GM19468 (cell line): ENCODE results near the gene MS4A4E.
"Not testable (repeated sequence)": the region's sequence is repeated elsewhere in the genome, so short reads cannot be mapped to it uniquely, and the experiment has no call there.

Source experiments
- ATAC-seq: cut with Tn5 transposase; IDR thresholded peaks from one replicate; pipeline ENCODE4 v1.9.1; 2021; ENCODE audit warnings: mild to moderate bottlenecking, moderate library complexity, moderate number of reproducible peaks; ENCODE audit not compliant: unreplicated experiment; ENCODE audit errors: extremely low read depth

MS4A4E gene

DNA sequence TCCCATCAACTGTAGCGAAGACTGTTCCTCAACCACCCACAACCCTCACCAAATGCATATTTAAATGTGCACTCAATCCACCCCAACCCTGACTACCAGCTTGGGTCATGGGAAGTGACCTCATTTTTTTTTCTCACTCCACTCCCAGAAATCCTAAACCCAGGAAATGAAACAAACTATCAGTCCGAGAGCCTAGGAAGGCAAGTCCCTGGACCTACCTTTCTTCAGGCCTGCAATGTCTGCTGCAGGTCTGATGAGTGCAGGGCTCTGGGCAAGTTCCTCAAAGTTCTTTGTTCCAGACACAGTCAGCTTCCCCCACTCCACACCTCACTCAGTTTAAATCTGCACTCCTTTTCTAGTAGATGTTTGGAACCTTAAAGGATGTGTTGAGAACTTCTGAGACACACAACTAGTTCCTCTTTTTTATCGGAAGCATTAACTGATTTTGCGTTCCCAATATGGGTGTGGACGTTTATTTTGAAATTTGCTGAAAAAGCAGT lies at the start of gene MS4A4E:
Gene MS4A4E (minus strand): TSS at position 398 of the 500 bp plus-strand sequence. CDS start 13,082 bp downstream, outside the sequence.
- no peak for ATAC-seq

DNA sequence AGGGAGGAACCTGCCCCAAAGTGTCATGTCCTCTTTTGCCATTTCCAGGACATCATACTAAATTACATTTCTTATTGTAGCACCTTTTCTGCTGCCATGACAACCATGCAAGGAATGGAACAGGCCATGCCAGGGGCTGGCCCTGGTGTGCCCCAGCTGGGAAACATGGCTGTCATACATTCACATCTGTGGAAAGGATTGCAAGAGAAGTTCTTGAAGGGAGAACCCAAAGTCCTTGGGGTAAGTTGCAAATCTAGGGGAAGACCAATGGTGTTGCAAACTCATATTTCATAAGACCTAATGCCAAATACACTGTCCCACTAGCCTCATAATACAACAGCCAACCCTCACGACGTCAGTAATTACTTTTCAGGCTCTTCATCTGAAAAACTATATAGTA lies 49.2 kb upstream of the MS4A4E start:
- no peak for ATAC-seq

GRCh38 chr11:60288531-60288930 lies 45.6 kb upstream of the MS4A4E start:
- ATAC-seq, result no peak

GRCh38 chr11:60285411-60286126 lies 42.6 kb upstream of the MS4A4E start:
- not testable (repeated sequence) for ATAC-seq

GRCh38 chr11:60282286-60282685 lies 39.3 kb upstream of the MS4A4E start:
- no peak for ATAC-seq

DNA sequence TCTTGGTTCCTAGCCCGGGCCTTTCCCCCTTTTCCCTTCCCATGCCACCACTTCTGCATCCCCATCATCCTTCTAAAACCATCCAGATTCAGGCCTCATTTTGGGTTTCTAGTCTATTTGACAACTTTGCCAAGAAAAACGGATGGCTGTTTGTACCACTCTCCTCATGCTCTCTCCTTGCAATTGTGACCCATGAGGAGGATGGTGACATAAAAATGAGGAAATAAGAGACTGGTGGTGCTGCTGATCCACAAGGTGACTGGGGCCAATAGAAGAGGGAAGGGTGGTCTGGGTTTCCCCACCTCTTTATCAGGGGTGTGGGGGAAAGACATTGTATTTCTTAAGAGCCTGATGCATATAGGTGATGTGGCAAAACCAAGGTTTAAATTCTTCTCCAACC lies 38.5 kb upstream of the MS4A4E start:
- ATAC-seq, result no peak

DNA sequence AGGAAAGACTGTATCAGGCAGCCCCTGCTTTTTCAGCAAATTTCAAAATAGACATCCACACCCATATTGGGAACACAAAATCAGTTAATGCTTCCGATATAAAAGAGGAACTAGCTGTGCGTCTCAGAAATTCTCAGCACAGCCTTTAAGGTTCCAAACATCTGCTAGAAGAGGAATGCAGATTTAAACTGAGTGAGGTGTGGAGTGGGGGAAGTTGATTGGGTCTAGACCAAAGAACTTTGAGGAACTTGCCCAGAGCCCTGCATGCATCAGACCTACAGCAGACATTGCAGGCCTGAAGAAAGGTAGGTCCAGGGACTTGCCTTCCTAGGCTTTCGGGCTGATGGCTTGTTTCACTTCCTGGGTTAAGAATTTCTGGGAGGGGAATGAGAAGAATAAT lies 37.5 kb upstream of the MS4A4E start, which contains the start of gene MS4A4A:
Gene MS4A4A (plus strand): TSS at position 255 of the 400 bp plus-strand sequence. CDS start 10 bp downstream, at position 265.
- no peak for ATAC-seq

- no peak for ATAC-seq
These were observed 31.5 kb upstream of the MS4A4E start for GRCh38 chr11:60274416-60274815.

GRCh38 chr11:60265373-60266214 lies 22.7 kb upstream of the MS4A4E start:
- no peak for ATAC-seq

GRCh38 chr11:60264644-60265043 lies 21.7 kb upstream of the MS4A4E start:
- no peak for ATAC-seq

DNA sequence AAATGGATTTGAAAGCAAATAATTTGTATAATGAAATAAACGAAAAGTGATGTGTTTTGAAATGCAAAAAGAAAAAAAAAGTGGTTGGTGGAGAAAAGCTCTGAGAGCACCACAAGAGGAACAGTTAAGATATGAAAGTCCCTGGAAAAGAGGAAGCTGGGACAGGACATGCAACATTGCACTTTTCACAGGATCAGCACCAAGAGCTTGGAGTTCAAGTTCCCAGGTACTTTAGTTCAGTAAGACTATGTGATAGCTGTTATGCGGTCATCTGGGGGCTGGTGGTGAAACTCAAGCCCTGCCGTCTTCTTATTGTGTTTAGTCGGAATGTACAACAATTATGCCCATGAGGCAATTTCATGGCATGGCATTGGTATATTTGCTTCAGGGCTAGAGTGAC lies 20.5 kb upstream of the MS4A4E start:
- no peak for ATAC-seq

DNA sequence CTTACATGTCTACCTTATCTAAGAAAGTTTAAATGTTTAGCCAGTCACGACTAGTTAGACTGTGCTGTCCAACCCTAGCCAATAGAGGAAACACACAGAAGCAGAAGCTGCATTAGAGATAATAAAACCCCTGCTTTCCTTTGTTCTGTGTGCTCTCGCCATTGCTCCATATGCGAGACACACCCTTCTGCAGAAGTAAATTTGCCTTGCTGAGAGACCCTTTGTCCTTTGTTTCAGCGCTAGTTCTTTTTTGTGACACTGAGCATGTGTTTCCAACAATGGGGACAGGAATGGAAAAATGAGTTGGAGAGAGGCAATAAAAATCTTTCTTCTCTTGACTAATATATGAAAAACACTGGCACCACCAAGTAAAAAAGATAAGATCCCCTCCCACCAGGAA lies 18.1 kb upstream of the MS4A4E start:
- no peak for ATAC-seq

- ATAC-seq, result no peak
These were observed 15.2 kb upstream of the MS4A4E start for GRCh38 chr11:60257956-60258722.

- no peak for ATAC-seq
These were observed 9.5 kb upstream of the MS4A4E start for GRCh38 chr11:60252213-60253108.

DNA sequence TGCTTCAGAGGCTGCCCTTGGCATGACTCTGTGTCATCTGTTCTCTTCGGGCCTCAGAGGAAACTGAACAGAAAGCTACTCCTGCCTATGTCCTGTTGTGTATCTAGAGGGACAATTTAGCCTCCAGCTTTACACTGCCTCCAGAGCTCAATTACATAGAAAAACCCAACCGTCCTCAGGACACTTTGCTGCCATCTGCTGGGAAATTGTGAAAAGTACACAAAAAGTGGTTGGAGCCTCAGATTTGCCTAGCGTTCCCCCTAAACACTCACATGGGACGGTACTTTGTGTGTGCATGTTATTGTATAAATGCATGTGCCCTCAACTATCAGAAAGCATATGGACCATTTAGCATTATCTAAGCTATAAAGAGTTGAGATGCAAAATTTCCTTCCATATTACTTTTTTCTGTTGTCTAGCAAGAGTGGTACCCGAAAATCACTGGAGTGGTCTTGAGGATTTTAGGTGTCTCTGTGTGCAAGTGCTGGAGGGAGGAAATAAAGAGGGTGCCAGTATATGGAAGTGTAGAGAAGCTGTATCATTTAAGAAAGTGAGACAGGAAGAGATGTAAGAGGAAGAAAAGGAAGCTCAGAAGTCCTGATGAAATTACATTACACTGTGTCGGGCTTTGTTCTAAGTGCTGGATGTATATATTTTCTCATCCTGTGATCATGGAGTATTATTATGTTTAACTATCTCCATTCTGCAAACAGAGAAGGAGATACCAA lies 8.7 kb upstream of the MS4A4E start:
- ATAC-seq, result no peak

GRCh38 chr11:60241786-60242185 lies 1.2 kb downstream of the MS4A4E start:
- ATAC-seq, result no peak

DNA sequence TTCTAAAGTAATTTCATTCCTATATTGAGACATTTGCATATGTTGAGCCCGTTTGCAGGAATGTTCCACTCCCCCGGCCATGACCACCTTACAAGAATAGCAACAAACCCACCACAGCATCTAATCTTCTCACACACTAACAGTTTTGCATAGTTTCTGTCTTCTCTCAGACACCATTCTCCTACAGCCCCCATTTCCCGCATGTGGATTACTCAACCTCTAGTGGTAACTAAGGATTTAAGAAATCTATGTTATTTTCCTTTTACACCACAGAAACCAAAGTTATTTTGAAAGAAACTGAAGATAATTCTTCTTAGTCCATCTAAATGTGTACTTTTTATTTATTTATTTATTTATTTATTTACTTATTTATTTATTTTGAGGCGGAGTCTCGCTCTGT lies 2.3 kb downstream of the MS4A4E start:
- ATAC-seq, result no peak

GRCh38 chr11:60235321-60235720 lies 7.6 kb downstream of the MS4A4E start:
- no peak for ATAC-seq

DNA sequence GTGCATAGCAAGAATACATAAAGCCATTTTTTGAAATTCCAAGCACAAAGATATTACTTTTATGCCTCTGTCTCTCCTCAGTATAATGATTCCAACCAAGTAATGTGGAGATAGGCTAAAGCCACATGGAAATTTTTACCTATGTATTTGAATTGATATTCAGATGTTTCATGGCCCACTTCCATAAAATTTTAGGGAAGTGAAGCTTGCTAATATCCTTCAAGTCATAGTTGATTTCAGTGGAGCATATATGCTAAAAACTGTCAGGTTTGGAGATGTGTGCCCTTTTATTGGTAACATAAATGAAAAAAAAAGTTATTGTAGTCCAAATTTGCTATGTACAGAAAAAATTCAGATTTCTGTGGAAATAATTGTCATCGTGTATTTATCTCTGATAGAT lies 12.3 kb downstream of the MS4A4E start:
- ATAC-seq, result no peak
